Motor neuron (in vitro differentiated cells): ENCODE results near the gene SGSM1. TPM values are rescaled to one million over a fixed set of nuclear protein-coding genes. Genes with fewer than 3 reads are reported as not detected.
A peak's percentile ranks its signal among the peaks of the same experiment; 100 is the strongest.
"Not testable (repeated sequence)": the region's sequence is repeated elsewhere in the genome, so short reads cannot be mapped to it uniquely, and the experiment has no call there.

ENCODE experiments used
- ATAC-seq, 8 experiments: fragments of 200-7000 bp; cut with Tn5 transposase; replicated peaks in 6 of 8; 2 replicates each; pipeline ENCODE4 v1.8.0; 2021; ENCODE audit warnings: mild to moderate bottlenecking in 8 of 8, moderate library complexity in 8 of 8
- H3K27ac ChIP-seq, 2 donors: fragments of 250-450 bp; sonication (Bioruptor Pico); 2 replicates each; pipeline ENCODE4 v1.9.0; 2021; ENCODE audit warnings: antibody characterized with exemption in 2 of 2, mild to moderate bottlenecking in 2 of 2, moderate library complexity in 1 of 2
- H3K4me1 ChIP-seq, 2 donors: fragments of 250-450 bp; sonication (Bioruptor Pico); replicated peaks in 1 of 2; 2 replicates each; pipeline ENCODE4 v1.6.1; 2021; ENCODE audit warnings: antibody characterized with exemption in 2 of 2, mild to moderate bottlenecking in 2 of 2, moderate library complexity in 1 of 2
- H3K4me3 ChIP-seq, 5 donors: fragments of 250-450 bp; sonication (Bioruptor Pico); 2 replicates each; pipeline ENCODE4 v1.9.0; 2021; ENCODE audit warnings: antibody characterized with exemption in 5 of 5, mild to moderate bottlenecking in 5 of 5, moderate library complexity in 4 of 5
- WGBS, 10 experiments: fragments of 450-650 bp; shearing (Covaris generic); methylation state at CpG; one replicate each; pipeline ENCODE4 v1.0.0; 2022; 5-methylcytosine and 5-hydroxymethylcytosine counted together
- in situ Hi-C, 9 experiments: fragments of 400-800 bp; cut with MboI; loops; one replicate each; pipeline ENCODE4 v1.15.0; 2021; ENCODE audit warnings: low sequenced_read_pairs in 9 of 9, low pct_unique_long_range_greater_than_20kb in 2 of 9; ENCODE audit not compliant: unreplicated experiment in 9 of 9
- total RNA-seq, 8 experiments: library from RNA; unstranded; fragments of 300-600 nt; gene quantifications; 2 replicates each; pipeline versions ENCODE4 v1.2.3 to v1.2.4, GENCODE V29; 2022

The SGSM1 gene
- total RNA-seq, 8 experiments from 2014 or later = 0.07 to 6.8 (median 2.2) TPM; not detected in 1

DNA sequence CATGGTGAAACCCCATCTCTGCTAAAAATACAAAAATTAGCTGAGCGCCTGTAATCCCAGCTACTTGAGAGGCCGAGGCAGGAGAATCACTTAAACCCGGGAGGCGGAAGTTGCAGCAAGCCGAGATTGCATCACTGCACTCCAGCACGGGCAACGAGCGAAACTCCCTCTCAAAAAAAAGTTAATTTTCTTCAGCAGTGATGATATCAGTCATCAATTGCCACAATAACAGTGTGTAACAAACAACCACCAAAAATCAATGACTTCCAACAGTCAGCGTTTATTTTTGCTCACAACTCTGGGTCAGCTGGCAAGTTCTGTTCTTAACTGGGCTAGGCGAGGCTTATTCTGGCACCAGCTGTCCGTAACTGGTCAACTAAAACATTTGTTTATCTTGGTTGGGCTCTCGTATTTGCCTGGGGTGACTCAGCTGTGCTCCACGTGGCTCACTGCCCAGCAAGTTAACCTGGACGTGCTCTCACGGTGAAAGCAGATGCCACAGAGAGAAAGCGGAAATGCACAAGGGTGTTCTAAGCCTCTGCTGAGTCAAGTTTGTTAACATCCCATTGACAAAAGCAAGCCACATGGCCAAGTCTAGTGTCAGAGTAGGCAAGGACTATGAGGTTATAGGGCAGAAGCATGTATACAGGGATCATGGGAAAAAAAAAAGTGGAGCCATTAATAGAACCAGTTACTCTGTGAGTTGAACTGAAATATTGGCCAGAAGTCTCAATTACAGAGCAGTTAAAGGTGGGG is 88.4 kb downstream of the SGSM1 start:
- ATAC-seq = peak; percentile 79 to 98 (median 93)
- 9 to 94% (median 30%) methylated on average over 2 to 16 of the region's 16 CpGs; no CpG with 5 or more reads in 1 of the 10 experiments for WGBS, 10 experiments
- in situ Hi-C loops = no loop called here
- Histone ChIP-seq H3K27ac (no peak overlapping the region), H3K4me3 (no peak overlapping the region), H3K4me1 (no peaks in the 10 kb centered on the region)

GRCh38 chr22:24894998-24895397 is 89.0 kb downstream of the SGSM1 start:
- H3K4me1 ChIP-seq = no peaks in the 10 kb centered on the region
- in situ Hi-C loops = no loop called here
- 0 to 92% (median 57%) methylated on average over 1 to 6 of the region's 7 CpGs; no CpG with 5 or more reads in 2 of the 10 experiments for WGBS, 10 experiments
- peak in 6 of 8 experiments; percentile 38 to 78 (median 64) for ATAC-seq
- no peak overlapping the region for H3K27ac ChIP-seq
- no peak overlapping the region for H3K4me3 ChIP-seq

DNA sequence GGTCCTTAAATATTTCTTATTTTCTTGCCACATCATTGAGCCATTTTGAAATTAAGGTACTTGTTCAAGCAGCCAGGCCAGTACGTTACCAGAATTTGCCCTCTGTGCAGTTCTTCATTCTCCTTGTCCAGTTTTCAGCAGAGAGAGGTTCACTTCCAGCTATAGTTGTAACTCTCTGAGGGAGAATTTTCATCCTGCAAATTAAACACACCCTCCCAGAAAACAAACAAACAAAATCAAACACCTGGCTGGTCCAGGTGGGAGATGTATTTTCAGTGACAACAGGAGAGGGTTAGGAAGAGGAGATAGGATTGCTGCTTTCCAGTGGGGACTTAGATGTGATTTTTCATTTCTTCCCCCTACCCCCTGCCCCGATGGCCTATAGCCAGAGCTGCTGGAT is 95.4 kb downstream of the SGSM1 start:
- WGBS, 10 experiments = 0 to 87% (median 52%) methylated on average over 1 to 2 of the region's 2 CpGs; no CpG with 5 or more reads in 2 of the 10 experiments
- no peak for ATAC-seq
- Histone ChIP-seq H3K27ac (no peak overlapping the region), H3K4me1 (no peaks in the 10 kb centered on the region), H3K4me3 (no peak overlapping the region)
- in situ Hi-C loops = no loop called here

GRCh38 chr22:24905909-24906308 is 99.9 kb downstream of the SGSM1 start:
- no peak for ATAC-seq
- in situ Hi-C loops = no loop called here
- Histone ChIP-seq H3K27ac (no peak overlapping the region), H3K4me1 (no peaks in the 10 kb centered on the region), H3K4me3 (no peak overlapping the region)
- WGBS, 10 experiments = 25 to 100% (median 96%) methylated on average over 1 of the region's 1 CpG; no CpG with 5 or more reads in 4 of the 10 experiments

DNA sequence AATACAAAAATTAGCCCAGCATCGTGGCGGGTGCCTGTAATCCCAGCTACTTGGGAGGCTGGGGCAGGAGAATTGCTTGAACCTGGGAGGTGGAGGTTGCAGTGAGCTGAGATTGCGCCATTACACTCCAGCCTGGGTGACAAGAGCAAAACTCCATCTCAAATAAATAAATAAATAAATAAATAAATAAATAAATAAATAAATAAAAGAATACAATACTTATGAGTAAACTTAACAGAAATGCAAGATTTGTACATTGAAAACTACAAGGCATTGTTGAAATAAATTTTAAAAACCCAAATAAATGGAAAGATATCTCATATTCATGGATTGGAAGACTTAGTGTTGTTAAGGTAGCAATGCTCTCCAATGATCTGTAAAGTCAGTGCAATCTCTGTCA is 101.1 kb downstream of the SGSM1 start:
- H3K4me1 ChIP-seq, in situ Hi-C loops, H3K27ac ChIP-seq, ATAC-seq, H3K4me3 ChIP-seq: not testable (repeated sequence)
- WGBS, 10 experiments = 13 to 100% (median 83%) methylated on average over 1 to 3 of the region's 3 CpGs; no CpG with 5 or more reads in 1 of the 10 experiments

- in situ Hi-C loops = no loop called here
- Histone ChIP-seq H3K27ac (no peak overlapping the region), H3K4me3 (no peak overlapping the region), H3K4me1 (no peaks in the 10 kb centered on the region)
- 0 to 100% (median 89%) methylated on average over 1 to 4 of the region's 4 CpGs; no CpG with 5 or more reads in 4 of the 10 experiments for WGBS, 10 experiments
- ATAC-seq = no peak
Measured at GRCh38 chr22:24920029-24920428, 114.0 kb downstream of the SGSM1 start.

DNA sequence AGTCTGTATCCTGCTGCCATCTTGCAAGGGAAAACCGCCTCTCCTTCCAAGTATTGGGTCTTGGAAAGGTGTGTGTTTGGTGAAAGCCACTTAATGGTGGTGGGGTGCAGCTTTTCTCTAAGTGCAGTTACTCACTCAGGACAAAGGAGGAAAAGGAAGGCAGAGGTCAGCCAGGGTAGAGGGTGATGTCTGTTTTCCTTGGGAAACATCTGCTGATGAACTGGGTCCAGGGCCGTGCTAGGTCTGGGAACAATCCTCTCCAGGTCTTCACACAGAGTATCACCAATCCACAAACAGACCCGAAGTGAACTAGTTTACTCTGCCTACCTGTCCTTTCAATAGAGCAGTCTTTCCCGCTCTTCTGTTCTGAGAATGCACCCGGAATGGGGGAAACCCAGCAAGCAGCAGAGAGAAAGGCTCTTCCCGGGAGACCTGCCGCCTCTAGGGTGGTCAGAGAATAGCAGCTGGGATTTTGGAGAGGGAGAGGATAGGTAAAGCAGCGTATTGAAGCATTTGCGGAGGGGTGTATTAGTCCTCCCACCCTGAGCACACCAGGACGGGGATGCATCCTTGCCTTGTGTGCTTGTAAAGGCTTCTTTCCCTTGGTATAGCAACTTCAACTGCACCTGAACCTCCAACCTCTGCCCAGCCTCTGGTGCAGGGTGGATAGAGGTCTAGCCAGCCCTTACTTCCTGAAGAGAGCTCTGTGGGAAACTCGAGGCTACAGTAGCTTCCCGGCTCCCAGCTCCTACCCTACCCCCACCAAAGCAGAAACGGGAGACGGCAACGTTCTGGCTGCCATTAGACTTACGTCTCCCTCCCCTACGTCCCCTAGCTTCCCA is 119.8 kb downstream of the SGSM1 start:
- in situ Hi-C loops = loop anchor here in 4 of 9 experiments (25.0 kb wide), 3 partner anchors 111 to 261 kb away; partner anchors contain the start of gene CRYBB3 (in 1 of the 4)
- H3K4me3 ChIP-seq = no peak overlapping the region
- 15 to 100% (median 65%) methylated on average over 1 to 10 of the region's 17 CpGs for WGBS, 10 experiments
- H3K4me1 ChIP-seq = no peaks in the 10 kb centered on the region
- no peak overlapping the region for H3K27ac ChIP-seq
- ATAC-seq = no peak

GRCh38 chr22:24926428-24926725 is 120.4 kb downstream of the SGSM1 start:
- no peak for ATAC-seq
- in situ Hi-C loops = loop anchor here in 4 of 9 experiments (25.0 kb wide), 3 partner anchors 111 to 261 kb away; partner anchors contain the start of gene CRYBB3 (in 1 of the 4)
- WGBS, 10 experiments = 28 to 100% (median 80%) methylated on average over 1 to 3 of the region's 3 CpGs; no CpG with 5 or more reads in 5 of the 10 experiments
- Histone ChIP-seq H3K4me3 (no peak overlapping the region), H3K27ac (no peak overlapping the region), H3K4me1 (no peaks in the 10 kb centered on the region)

GRCh38 chr22:24926849-24927579 is 121.0 kb downstream of the SGSM1 start:
- 83 to 100% (median 100%) methylated on average over 1 of the region's 1 CpG; no CpG with 5 or more reads in 6 of the 10 experiments for WGBS, 10 experiments
- H3K4me1 ChIP-seq = no peaks in the 10 kb centered on the region
- ATAC-seq = peak in 1 of 8 experiments; percentile 25
- H3K4me3 ChIP-seq = no peak overlapping the region
- in situ Hi-C loops = loop anchor here in 4 of 9 experiments (25.0 kb wide), 3 partner anchors 110 to 260 kb away; partner anchors contain the start of gene CRYBB3 (in 1 of the 4)
- no peak overlapping the region for H3K27ac ChIP-seq

DNA sequence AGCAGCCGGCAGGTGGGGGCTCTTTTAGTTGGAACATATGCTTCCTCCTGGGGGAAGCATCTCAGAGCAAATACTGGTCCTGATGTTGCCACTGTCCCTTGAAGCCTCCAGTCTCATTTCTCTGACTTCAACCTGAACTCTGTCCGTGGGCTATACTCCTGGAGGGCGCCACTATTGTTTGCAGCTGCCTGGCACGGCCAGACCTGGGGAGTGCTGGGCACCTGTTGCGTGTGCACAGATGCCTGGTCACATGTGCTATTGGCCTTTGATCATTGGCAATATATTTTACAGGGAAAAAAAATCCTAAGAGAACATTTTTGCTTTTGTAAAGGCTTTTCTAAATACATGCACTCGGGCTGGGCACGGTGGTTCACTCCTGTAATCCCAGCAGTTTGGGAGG is 122.3 kb downstream of the SGSM1 start:
- in situ Hi-C loops = loop anchor here in 4 of 9 experiments (25.0 kb wide), 3 partner anchors 109 to 259 kb away; partner anchors contain the start of gene CRYBB3 (in 1 of the 4)
- ATAC-seq = no peak
- WGBS, 10 experiments = 0 to 100% (median 78%) methylated on average over 1 to 6 of the region's 7 CpGs; no CpG with 5 or more reads in 2 of the 10 experiments

DNA sequence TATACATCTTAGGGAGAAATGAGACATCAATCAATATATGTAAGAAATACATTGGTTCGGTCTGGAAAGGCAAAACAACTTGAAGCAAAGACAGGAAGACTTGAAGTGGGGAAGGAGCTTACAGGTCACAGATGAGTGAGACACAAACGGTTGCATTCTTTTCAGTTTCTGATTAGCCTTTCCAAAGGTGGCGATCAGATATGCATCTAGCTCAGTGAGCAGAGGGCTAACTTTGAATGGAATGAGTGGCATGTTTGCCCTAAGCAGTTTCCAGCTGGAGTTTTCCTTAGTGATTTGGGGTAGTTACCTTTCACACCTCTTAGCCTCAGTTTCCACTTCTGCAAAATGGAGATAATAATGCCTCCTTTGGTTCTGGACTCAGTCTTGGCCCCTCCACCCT is 124.7 kb downstream of the SGSM1 start:
- 13 to 80% (median 70%) methylated on average over 1 to 3 of the region's 3 CpGs; no CpG with 5 or more reads in 3 of the 10 experiments for WGBS, 10 experiments
- Histone ChIP-seq H3K4me1 (no peaks in the 10 kb centered on the region), H3K4me3 (no peak overlapping the region), H3K27ac (no peak overlapping the region)
- in situ Hi-C loops = loop anchor here in 4 of 9 experiments (25.0 kb wide), 3 partner anchors 107 to 257 kb away; partner anchors contain the start of gene CRYBB3 (in 1 of the 4)
- no peak for ATAC-seq

More for the DNA sequence above, 122.3 kb downstream of the SGSM1 start:
- Histone ChIP-seq H3K4me1 (no peaks in the 10 kb centered on the region), H3K4me3 (no peak overlapping the region), H3K27ac (no peak overlapping the region)

DNA sequence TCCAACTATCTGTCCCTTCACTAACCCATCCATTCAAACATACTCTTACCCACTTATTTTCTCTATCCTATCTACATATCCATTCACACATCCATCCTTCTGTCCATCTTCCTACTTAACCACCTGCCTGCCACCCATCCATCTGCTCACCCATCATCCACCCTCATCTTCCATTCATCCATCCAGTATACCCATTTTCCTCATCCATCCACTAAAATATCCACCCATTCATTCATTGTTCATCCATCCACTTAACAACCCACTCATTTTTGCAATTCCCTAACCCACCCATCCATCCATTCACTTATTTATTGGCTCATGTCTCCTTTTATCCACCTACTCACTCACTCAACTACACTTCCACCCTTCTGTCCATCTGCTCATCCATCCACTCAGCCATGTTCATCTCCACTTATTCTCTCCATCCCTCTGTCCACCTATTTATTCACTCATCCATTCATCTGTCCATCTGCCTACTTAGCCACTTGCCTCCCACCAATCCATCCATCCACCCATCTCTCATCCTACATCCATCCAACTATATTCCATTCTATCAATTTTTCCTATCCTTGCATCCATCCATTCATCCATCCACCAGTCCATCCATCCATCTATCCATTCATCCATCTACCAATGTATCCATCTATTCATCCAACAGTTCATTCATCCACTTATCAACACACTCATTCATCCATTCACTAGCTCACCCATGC is 129.9 kb downstream of the SGSM1 start:
- in situ Hi-C loops = loop anchor here in 4 of 9 experiments (25.0 kb wide), 3 partner anchors 101 to 251 kb away; partner anchors contain the start of gene CRYBB3 (in 1 of the 4)
- H3K4me3 ChIP-seq = no peak overlapping the region
- no peak for ATAC-seq
- H3K4me1 ChIP-seq = peaks cover 0 to 4% of the 10 kb centered on the region in 2 donors
- H3K27ac ChIP-seq = no peak overlapping the region
